HG03196 (cell line): ENCODE measurements around the gene UCKL1.
"Not testable (repeated sequence)": the region's sequence is repeated elsewhere in the genome, so short reads cannot be mapped to it uniquely, and the experiment has no call there.

Source experiments
- ATAC-seq: cut with Tn5 transposase; IDR thresholded peaks from one replicate; pipeline ENCODE4 v1.9.1; 2021; ENCODE audit not compliant: unreplicated experiment

The UCKL1 gene

DNA sequence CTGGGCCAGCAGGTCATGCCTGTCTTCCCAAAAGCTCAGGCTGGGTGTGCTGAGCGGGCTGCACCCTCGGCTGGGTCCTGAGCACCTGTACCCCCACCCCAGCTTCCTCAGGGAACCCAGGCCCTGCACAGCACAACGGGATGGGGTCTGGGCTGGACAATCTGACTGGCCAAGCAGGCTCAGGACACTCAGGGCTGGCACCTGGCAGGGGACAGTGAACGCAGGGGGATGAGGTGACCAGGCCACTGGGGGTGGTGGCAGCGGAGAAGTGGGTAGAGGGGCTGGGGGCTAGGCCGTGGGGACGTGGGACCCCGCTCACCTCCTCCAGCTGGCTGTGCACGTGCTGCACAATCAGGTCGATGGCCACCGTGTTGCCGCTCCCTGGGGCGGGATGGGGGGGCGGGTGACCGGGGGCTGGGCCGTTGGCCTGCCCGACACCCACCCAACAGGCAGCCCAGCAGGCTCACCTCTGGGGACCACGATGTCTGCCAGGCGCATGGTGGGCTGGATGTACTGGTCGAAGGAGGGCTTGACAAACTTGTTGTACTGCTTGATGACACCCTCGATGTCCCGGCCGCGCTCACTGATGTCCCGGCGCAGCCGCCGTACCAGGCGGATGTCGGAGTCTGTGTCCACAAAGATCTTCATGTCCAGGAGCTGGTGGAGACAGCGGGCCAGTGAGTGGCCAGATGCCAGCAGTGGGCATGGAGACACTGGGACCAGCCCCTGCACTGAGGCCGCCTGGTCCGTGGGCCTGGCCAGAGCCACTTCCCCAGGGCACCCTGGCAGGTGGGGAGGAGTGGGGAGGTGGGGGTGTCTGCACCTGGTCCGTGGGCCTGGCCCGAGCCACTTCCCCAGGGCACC is 11.9 kb downstream of the UCKL1 start:
- no peak for ATAC-seq

- no peak for ATAC-seq
Observed at GRCh38 chr20:63943808-63944077, 12.5 kb downstream of the UCKL1 start.

GRCh38 chr20:63942969-63943807 is 13.0 kb downstream of the UCKL1 start:
- ATAC-seq = no peak

- no peak for ATAC-seq
Observed at GRCh38 chr20:63942250-63942951, 13.8 kb downstream of the UCKL1 start.

- ATAC-seq = no peak
Observed at GRCh38 chr20:63941282-63942081, 14.7 kb downstream of the UCKL1 start.

DNA sequence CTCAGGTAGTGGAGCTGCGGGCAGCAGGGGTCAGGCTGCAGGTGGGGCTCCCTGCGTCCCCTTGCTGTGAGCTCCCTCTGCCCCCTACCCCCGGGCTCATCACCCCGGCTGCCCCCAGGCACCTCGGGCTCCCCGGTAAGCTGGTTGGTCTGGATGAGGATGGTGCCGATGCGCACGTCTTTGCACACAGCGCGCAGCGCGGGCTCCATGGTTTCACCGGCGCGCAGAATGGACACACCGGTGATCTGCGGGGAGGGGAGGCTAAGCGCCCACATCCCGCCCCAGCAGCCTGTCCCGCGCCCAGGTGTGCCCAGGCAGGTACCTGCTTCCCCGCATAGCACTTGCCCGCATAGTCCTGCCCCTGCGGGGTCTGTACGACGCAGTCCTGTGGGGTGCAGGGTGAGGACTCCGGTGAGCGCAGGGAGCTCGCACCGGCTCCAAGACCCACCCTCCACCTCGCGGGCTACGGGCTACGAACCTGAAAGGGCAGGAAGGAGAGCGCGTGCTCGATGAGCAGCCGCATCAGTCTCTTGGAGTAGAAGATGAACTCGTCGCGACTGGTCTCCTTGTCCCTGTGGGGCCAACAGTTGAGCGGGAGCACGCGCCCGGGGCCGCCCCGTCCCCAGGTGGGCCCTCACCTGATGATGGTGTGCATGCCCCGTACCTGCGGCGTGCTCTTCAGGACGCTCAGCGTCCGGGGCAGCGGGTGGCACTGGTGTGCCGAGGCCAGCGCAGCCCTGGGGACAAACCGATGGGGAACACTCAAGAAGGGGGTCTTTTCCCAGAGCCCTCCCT is 15.5 kb downstream of the UCKL1 start:
- ATAC-seq = no peak

DNA sequence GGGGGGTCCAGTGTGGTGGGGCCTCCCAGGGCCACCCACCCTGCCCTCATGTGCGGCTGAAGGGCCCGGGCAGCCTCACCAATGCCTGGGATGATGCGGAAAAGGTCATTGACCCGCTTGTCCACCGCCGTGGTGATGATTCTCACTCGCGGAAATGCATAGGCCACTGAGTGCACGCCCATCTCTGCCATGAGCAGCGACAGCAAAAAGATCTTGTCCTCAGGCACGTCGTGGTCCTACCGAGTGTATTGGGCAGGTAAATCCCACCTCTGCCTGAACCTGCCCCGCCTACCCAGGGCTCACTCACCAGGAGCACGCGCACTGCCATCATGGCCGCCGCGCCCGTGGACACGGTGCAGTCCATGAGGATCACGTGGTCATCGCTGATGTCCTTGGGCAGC is 16.1 kb downstream of the UCKL1 start:
- no peak for ATAC-seq

DNA sequence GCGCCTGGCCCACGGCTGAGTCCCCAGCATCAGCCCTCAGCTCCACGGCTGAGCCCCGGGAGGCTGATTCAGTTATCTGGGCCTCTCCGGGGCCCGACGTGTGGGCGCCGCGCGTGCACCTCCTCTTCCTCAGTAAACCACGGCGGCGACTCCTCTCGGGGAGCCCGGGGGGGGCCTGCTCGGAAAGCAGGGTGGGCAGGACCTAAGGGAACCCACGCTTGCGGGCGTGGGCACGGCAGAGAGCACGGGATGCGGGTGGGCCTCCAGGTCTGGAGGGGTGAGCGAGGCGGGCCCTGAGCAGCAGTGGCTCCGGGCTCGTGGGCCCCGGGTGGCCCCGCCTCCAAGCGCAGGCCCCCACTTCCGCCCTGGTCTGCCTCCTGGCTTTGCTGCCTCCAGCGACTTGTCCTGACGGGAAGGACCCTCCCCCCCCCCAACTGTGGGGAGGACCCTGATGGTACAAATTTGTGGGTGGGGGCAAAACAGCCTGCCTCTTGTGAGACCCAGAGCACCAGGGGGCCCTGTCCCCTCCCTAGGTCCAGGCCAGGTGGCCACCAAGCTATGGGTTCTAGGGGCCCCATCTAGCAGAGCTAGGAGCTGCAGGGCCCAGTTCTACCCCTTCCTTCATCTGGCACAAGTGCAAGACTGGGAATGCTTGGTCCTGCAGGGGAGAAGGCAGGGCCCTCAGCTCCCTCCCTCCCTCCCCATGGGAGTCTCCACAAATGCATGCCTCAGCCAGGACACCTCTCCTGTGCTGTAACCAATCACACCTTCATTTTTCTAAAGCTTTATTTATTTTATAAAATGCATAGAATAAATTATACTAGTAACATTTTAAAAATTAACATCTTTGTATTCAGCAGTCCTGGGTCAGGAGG is 16.9 kb downstream of the UCKL1 start:
- ATAC-seq = no peak

DNA sequence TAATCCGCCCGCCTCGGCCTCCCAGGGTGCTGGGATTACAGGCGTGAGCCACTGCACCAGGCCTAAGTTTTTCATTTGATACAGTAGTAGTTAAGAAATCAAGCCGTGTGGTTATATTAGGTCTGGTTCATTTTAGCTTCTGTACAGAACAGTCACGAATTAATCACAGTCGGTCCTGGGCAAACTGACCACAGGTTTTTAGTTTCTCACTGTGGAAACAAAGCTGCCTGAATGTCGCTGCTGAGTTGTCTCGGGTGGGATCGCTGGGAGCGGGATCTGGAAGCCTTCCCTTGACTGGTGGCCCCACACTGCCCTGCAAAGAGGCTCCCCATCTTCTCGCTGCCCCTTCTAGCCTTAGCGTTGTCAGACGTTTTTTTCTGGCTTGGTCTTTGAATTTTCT is 18.6 kb downstream of the UCKL1 start:
- no peak for ATAC-seq

DNA sequence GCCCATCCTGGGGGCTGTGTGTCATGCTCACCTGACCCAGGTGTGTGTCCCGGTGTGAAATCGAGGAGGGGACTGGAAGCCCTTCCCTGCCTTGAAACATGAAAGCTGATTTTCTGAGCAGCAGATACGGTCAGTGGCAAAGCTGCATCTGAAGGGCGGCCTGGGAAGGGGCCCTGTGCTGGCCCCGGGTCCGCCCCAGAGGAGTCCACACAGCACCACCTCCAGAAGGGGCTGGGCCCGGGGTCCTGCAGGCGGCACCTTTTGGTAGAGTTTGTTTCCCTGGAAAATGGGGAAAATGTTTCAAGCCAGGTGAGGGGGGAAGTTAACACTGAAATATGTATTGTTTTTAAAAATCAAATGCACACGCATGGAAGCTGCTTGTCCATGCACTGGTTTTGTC is 20.8 kb downstream of the UCKL1 start:
- ATAC-seq = no peak

DNA sequence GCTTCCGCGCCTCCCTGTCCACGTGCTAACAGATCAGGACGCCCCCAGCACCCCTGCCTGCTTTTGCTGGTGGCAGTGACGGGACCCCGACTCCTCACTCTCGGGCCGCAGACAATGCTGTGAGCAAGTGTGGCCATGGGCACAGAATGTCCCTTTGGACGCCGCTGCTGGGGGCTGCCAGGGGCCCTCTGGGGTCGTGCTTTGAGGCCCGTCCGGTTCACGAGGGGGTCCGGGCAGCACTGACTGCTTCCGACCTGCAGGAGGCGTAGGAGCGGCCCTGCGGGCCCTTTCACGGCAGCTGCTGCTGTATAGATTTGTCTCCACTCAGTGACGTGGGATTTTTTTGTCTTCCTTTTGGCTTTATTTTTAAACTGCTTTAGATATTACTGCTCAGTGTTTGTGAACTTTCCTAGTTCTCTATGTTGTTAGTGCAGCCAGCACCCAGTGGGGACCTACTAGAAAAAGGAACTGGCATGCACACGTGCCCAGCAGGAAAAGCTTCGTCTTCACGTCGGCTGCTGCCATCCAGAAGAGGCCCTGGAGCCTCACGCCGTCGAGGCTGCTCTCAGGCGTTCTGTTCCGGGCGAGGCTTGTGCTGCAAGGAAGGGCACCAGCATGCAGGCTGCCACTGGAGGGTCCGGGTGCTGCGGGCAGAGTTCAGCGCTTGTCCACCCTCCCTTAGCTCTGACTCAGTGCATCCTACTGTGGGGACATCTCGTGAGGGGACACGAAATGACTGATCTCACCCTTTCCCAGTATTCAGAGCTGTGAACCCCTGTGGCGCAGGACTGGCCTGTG is 21.7 kb downstream of the UCKL1 start:
- no peak for ATAC-seq

GRCh38 chr20:63933646-63934045 is 22.6 kb downstream of the UCKL1 start:
- ATAC-seq = no peak

GRCh38 chr20:63932606-63933160 is 23.5 kb downstream of the UCKL1 start:
- ATAC-seq = no peak

GRCh38 chr20:63931735-63932134 is 24.5 kb downstream of the UCKL1 start:
- no peak for ATAC-seq

GRCh38 chr20:63930971-63931553 is 25.2 kb downstream of the UCKL1 start:
- no peak for ATAC-seq

DNA sequence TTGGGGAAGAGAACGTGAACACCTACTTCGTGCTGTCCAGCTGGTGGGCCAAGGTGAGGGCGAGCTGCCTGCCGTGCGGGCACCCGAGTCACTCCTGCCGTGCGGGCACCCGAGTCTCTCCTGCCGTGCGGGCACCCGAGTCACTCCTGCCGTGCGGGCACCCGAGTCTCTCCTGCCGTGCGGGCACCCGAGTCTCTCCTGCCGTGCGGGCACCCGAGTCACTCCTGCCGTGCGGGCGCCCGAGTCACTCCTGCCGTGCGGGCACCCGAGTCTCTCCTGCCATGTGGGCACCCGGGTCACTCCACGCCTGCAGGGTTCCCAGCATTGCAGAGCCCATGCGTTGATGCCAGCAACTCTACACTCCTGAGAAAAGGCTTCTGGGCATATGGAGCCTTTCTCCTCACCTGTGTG is 26.7 kb downstream of the UCKL1 start:
- not testable (repeated sequence) for ATAC-seq

GRCh38 chr20:63929071-63929470 is 27.1 kb downstream of the UCKL1 start:
- no peak for ATAC-seq

DNA sequence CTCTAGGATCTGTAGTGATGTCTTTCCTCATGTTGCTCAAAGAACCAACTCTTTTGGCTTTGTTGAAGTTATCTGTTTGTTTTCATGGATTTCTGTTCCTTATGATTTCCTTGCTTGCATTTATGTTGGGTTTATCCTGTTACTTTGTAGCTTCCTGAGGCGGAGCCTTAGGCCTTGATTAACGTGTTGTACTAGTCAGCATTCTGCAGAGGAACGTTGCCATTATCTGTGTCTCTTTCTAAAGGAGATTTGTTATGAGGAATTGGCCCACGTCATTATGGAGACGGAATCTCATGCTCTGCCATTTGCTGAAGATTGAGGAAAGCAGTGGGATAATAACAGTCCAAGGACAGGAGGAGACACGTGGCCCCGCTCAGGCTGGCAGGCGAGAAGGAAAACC is 29.9 kb downstream of the UCKL1 start:
- no peak for ATAC-seq
